Peyer's patch (tissue), 4 donors: ENCODE data around the gene ASIC4.

ENCODE experiments used
- POLR2A ChIP-seq, 2 donors: fragments of 450-650 bp; IDR thresholded peaks; one replicate each; pipeline ENCODE4 v1.5.1; 2017; ENCODE audit warnings: antibody characterized with exemption in 2 of 2, mild to moderate bottlenecking in 2 of 2, moderate library complexity in 2 of 2
- TF ChIP-seq, protein P1 (sequence below), 6 experiments: fragments of 450-650 bp in 4 of 6; fragments of 200-600 bp in 2 of 6; sonication (generic) in 1 of 6; IDR thresholded peaks; one replicate each; pipeline ENCODE4 v1.5.1; 2017 to 2019; ENCODE audit warnings: antibody characterized with exemption in 6 of 6, mild to moderate bottlenecking in 3 of 6, moderate library complexity in 1 of 6

DNA sequence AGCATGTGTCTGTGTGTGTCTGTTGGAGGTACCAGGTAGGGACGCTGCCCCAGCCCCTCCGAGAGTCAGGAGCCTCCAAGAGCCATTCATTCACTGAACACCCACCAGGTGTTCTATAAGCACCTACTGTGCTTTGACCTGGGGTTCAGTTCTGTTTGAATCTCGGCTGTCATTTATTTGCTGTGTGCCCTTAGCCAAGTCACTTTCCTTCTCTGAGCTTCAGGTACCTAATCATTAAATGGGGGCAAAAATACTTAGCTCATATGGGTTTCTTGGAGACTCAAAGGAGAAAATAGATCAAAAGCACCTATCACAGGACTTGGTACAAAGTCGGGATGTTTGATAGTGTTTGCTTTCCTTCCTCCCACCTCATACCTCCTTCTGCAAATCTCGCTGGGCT is 13.2 kb downstream of the ASIC4 start:
- TF ChIP-seq, protein P1, sequence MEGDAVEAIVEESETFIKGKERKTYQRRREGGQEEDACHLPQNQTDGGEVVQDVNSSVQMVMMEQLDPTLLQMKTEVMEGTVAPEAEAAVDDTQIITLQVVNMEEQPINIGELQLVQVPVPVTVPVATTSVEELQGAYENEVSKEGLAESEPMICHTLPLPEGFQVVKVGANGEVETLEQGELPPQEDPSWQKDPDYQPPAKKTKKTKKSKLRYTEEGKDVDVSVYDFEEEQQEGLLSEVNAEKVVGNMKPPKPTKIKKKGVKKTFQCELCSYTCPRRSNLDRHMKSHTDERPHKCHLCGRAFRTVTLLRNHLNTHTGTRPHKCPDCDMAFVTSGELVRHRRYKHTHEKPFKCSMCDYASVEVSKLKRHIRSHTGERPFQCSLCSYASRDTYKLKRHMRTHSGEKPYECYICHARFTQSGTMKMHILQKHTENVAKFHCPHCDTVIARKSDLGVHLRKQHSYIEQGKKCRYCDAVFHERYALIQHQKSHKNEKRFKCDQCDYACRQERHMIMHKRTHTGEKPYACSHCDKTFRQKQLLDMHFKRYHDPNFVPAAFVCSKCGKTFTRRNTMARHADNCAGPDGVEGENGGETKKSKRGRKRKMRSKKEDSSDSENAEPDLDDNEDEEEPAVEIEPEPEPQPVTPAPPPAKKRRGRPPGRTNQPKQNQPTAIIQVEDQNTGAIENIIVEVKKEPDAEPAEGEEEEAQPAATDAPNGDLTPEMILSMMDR (IDR thresholded peaks at IDR 0.05), result no peak
- no peak for TF ChIP-seq POLR2A (IDR thresholded peaks at IDR 0.05)
